ENCODE results near the gene GADD45B. TPM values are rescaled to one million over a fixed set of nuclear protein-coding genes. Genes with fewer than 3 reads are reported as not detected.

GADD45B gene
- total and polyA plus RNA-seq, 10 of the 15 experiments (the other 5 are each of a cell fraction or from before 2014, with no cell fraction given): 2.4 to 180 (median 91.1) TPM

- H3K9ac ChIP-seq (ENCODE audit: control insufficient read depth, insufficient read depth, low read length): no peak overlapping the region
- no peak overlapping the region for H3K27ac ChIP-seq (ENCODE audit: control insufficient read depth, insufficient read depth)
- no peak overlapping the region for H2AFZ ChIP-seq (ENCODE audit: control insufficient read depth, low read depth, low read length)
- ATAC-seq (no peak), DNase-seq (ENCODE audit: low read depth, low spot score) (no peak), FAIRE-seq (no peak)
- WGBS (ENCODE audit: insufficient coverage, insufficient replicate concordance, low lambda C conversion rate, missing lambda C conversion rate): 81% methylated on average over 4 of the region's 4 CpGs
- no peaks in the 10 kb centered on the region for H3K36me3 ChIP-seq (ENCODE audit: control insufficient read depth in 2 of 2, insufficient read depth in 2 of 2, low read length in 1 of 2)
- H3K79me2 ChIP-seq (ENCODE audit: control insufficient read depth, insufficient read depth, low read length): peaks cover 10% of the 10 kb centered on the region
- in situ Hi-C loops (cut with MboI) (no loop called here), intact Hi-C loops (cut with micrococcal nuclease; ENCODE audit: unreplicated experiment) (no loop called here)
- TF ChIP-seq SPI1 (IDR thresholded peaks at IDR 0.05; ENCODE audit: borderline replicate concordance, insufficient read depth, low read depth, low read length): no peak
- TF ChIP-seq MYB (IDR thresholded peaks at IDR 0.05; ENCODE audit: borderline replicate concordance, low read depth, low read length): no peak
- no peak for TF ChIP-seq NR2C2 (IDR thresholded peaks at IDR 0.05; ENCODE audit: borderline replicate concordance, control insufficient read depth, insufficient read length, low read depth)
- TF ChIP-seq NFIC (IDR thresholded peaks at IDR 0.05; ENCODE audit: low read depth, low read length): no peak
- TF ChIP-seq IRF3 (IDR thresholded peaks at IDR 0.05): no peak
- TF ChIP-seq CREB1 (IDR thresholded peaks at IDR 0.05; ENCODE audit: low read depth): no peak
- no peak for TF ChIP-seq CEBPB (IDR thresholded peaks at IDR 0.05; ENCODE audit: borderline replicate concordance in 1 of 2, low read depth in 2 of 2, low read length in 2 of 2)
- no peak for TF ChIP-seq RAD21 (IDR thresholded peaks at IDR 0.05; ENCODE audit: insufficient read depth, low read depth, low read length)
- no peak for TF ChIP-seq SMAD5 (IDR thresholded peaks at IDR 0.05; ENCODE audit: low read depth)
- no peak for TF ChIP-seq MTA2 (IDR thresholded peaks at IDR 0.05; ENCODE audit: low read depth)
- TF ChIP-seq BCL11A (IDR thresholded peaks at IDR 0.05; ENCODE audit: low read depth, low read length): no peak
- TF ChIP-seq SIN3A (IDR thresholded peaks at IDR 0.05; ENCODE audit: low read depth, low read length): no peak
- no peak for TF ChIP-seq ZNF24 (IDR thresholded peaks at IDR 0.05)
- TF ChIP-seq, protein P1, sequence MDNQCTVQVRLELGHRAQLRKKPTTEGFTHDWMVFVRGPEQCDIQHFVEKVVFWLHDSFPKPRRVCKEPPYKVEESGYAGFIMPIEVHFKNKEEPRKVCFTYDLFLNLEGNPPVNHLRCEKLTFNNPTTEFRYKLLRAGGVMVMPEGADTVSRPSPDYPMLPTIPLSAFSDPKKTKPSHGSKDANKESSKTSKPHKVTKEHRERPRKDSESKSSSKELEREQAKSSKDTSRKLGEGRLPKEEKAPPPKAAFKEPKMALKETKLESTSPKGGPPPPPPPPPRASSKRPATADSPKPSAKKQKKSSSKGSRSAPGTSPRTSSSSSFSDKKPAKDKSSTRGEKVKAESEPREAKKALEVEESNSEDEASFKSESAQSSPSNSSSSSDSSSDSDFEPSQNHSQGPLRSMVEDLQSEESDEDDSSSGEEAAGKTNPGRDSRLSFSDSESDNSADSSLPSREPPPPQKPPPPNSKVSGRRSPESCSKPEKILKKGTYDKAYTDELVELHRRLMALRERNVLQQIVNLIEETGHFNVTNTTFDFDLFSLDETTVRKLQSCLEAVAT (IDR thresholded peaks at IDR 0.05): no peak
- no peak for TF ChIP-seq CHD2 (IDR thresholded peaks at IDR 0.05; ENCODE audit: borderline replicate concordance, low read depth, low read length)
- no peak for TF ChIP-seq CREM (IDR thresholded peaks at IDR 0.05; ENCODE audit: low read depth)
- no peak for TF ChIP-seq LARP7 (IDR thresholded peaks at IDR 0.05)
- no peak for TF ChIP-seq TBL1XR1 (IDR thresholded peaks at IDR 0.05; ENCODE audit: low read depth, low read length)
- H3K4me2 ChIP-seq (ENCODE audit: control insufficient read depth, insufficient read depth): no peak overlapping the region
- peaks cover 11% of the 10 kb centered on the region for H3K4me1 ChIP-seq (ENCODE audit: control insufficient read depth, insufficient read depth, low read length)
- POLR2A ChIA-PET: no interaction called here
- CTCF ChIA-PET: no interaction called here
- SMC1A ChIA-PET (ENCODE audit: uncharacterized antibody, unreplicated experiment): no interaction called here
- H3K27me3 ChIP-seq (replicated peaks in 1 of 2; ENCODE audit: control insufficient read depth in 2 of 2, insufficient read depth in 2 of 2, low read length in 1 of 2): peaks cover 0 to 2% of the 10 kb centered on the region in 2 experiments; a peak in 2 of 4 replicates
- H3K4me3 ChIP-seq: no peak overlapping the region
- RAD21 ChIA-PET (ENCODE audit: unreplicated experiment): interaction anchor here (1.2 kb wide), 1 partner anchor 61 kb away, joined by 4 read pairs; no protein-coding TSS in a partner anchor
- BruUV-seq (replicated peaks): no TSS peak
- peaks cover 3% of the 10 kb centered on the region; the same call in 1 of the 3 replicates for H3K9me3 ChIP-seq (replicated peaks; ENCODE audit: control insufficient read depth, insufficient read depth, low read length)
- no peaks in the 10 kb centered on the region for H4K20me1 ChIP-seq (ENCODE audit: control insufficient read depth, insufficient read depth)
Measured at GRCh38 chr19:2483484-2484151, 7.7 kb downstream of the GADD45B start.
